Left lung (tissue), 10 donors: ENCODE results near the gene ESPN. TPM values are rescaled to one million over a fixed set of nuclear protein-coding genes. Genes with fewer than 3 reads are reported as not detected.
A peak's percentile ranks its signal among the peaks of the same experiment; 100 is the strongest.

Experiments
- ATAC-seq: fragments of 200-7000 bp; cut with Tn5 transposase; one replicate; pipeline ENCODE4 v1.9.1; 2020; ENCODE audit warnings: moderate library complexity
- DNase-seq, 4 donors: peaks; one replicate each; pipeline ENCODE4 v3.0.0-alpha.2; 2013 to 2020
- H3K27ac ChIP-seq, 2 donors: fragments of 200-600 bp; sonication (generic) in 1 of 2; one replicate each; pipeline versions ENCODE4 v1.5.0 to v1.8.0; 2020 to 2021
- H3K27me3 ChIP-seq, 2 donors: fragments of 200-600 bp; sonication (generic) in 1 of 2; one replicate each; pipeline versions ENCODE4 v1.5.0 to v1.8.0; 2020 to 2021
- H3K36me3 ChIP-seq, 2 donors: fragments of 200-600 bp; sonication (generic) in 1 of 2; one replicate each; pipeline versions ENCODE4 v1.5.0 to v1.8.0; 2020 to 2021
- H3K4me1 ChIP-seq, 2 donors: fragments of 200-600 bp; one replicate each; pipeline ENCODE4 v1.8.0; 2021
- H3K4me3 ChIP-seq, 2 donors: fragments of 200-600 bp; sonication (generic) in 1 of 2; one replicate each; pipeline versions ENCODE4 v1.5.0 to v1.8.0; 2020 to 2021; ENCODE audit warnings: mild to moderate bottlenecking in 1 of 2
- H3K9me3 ChIP-seq, 2 donors: fragments of 200-600 bp; sonication (generic) in 1 of 2; one replicate each; pipeline versions ENCODE4 v1.5.0 to v1.8.0; 2020 to 2021
- CTCF ChIP-seq, 2 donors: fragments of 200-600 bp; sonication (generic) in 1 of 2; IDR thresholded peaks; one replicate each; pipeline versions ENCODE4 v1.5.0 to v1.8.0; 2021; ENCODE audit warnings: antibody characterized with exemption in 2 of 2
- intact Hi-C, 2 donors: fragments of 100-400 bp; cut with DNase I; formaldehyde crosslinking; loops; one replicate each; pipeline versions ENCODE4 v1.11.2 to v1.14.2; 2022
- polyA plus RNA-seq, 6 donors: library from polyadenylated mRNA; unstranded; fragments of 120-200 nt; gene quantifications; one replicate each; pipeline ENCODE4 v1.2.1, GENCODE V29; 2013; ENCODE audit not compliant: insufficient read length in 6 of 6
- total RNA-seq, 2 donors: library from RNA; stranded (reverse); fragmentation: NEBNext Ultra II Directional; extraction: Animal tissue kit (Norgen Biotek cat#: 25700); gene quantifications; one replicate each; pipeline ENCODE4 v1.2.1, GENCODE V29; 2021
- donor health status: DM: no; HTN: yes; CAD: no.
- donor health status: DM: no; HTN: no; CAD: no.

ESPN gene
- total and polyA plus RNA-seq, 8 donors: 1.2 to 3.7 (median 2.2) TPM

GRCh38 chr1:6384962-6385361 is 39.6 kb upstream of the ESPN start:
- Histone ChIP-seq H3K4me1 (peaks cover 0 to 7% of the 10 kb centered on the region in 2 donors), H3K27ac (no peak overlapping the region), H3K4me3 (no peak overlapping the region), H3K9me3 (peaks cover 0 to 4% of the 10 kb centered on the region in 2 donors), H3K27me3 (no peaks in the 10 kb centered on the region), H3K36me3 (no peaks in the 10 kb centered on the region)
- DNase-seq (no peak), ATAC-seq (peak; percentile 25)
- intact Hi-C loops: no loop called here
- TF ChIP-seq CTCF (IDR thresholded peaks at IDR 0.05): no peak

- intact Hi-C loops: no loop called here
- H3K9me3 ChIP-seq: peaks cover 0 to 4% of the 10 kb centered on the region in 2 donors
- H3K27ac ChIP-seq: no peak overlapping the region
- no peak overlapping the region for H3K4me3 ChIP-seq
- no peak for TF ChIP-seq CTCF (IDR thresholded peaks at IDR 0.05)
- ATAC-seq (peak; percentile 86), DNase-seq (peak in 1 of 4 donors; percentile 72)
- no peaks in the 10 kb centered on the region for H3K36me3 ChIP-seq
- H3K27me3 ChIP-seq: no peaks in the 10 kb centered on the region
- H3K4me1 ChIP-seq: peaks cover 0 to 7% of the 10 kb centered on the region in 2 donors
Measured at GRCh38 chr1:6385488-6386191, 38.9 kb upstream of the ESPN start.

DNA sequence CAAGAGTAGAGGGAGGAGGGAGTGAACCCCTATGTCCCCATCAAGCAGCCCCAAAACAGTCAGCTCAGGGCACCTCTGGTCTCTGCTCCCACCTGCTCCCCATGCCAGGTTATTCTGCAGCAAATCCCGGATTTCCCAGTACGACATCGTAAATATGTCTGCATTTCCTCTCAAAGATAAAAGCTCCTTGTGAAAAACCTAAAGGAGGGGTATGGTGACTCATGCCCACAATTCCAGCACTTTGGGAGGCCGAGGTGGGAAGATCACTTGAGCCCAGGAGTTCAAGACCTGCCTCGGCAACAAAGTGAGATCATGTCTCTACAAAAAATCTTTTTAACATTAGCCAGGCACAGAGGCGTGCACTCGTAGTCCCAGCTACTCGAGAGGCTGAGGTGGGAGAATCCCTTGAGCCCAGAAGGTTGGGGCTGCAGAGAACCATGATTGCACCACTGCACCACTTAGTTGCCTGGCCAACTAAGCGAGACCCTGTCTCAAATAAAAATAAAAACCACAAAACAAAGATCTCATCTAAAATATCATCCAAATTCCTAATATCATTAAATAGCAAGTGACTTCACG is 38.1 kb upstream of the ESPN start:
- H3K9me3 ChIP-seq: peaks cover 0 to 4% of the 10 kb centered on the region in 2 donors
- DNase-seq (no peak), ATAC-seq (no peak)
- intact Hi-C loops: no loop called here
- peaks cover 0 to 7% of the 10 kb centered on the region in 2 donors for H3K4me1 ChIP-seq
- no peak overlapping the region for H3K4me3 ChIP-seq
- H3K36me3 ChIP-seq: no peaks in the 10 kb centered on the region
- H3K27me3 ChIP-seq: no peaks in the 10 kb centered on the region
- no peak for TF ChIP-seq CTCF (IDR thresholded peaks at IDR 0.05)
- H3K27ac ChIP-seq: no peak overlapping the region

DNA sequence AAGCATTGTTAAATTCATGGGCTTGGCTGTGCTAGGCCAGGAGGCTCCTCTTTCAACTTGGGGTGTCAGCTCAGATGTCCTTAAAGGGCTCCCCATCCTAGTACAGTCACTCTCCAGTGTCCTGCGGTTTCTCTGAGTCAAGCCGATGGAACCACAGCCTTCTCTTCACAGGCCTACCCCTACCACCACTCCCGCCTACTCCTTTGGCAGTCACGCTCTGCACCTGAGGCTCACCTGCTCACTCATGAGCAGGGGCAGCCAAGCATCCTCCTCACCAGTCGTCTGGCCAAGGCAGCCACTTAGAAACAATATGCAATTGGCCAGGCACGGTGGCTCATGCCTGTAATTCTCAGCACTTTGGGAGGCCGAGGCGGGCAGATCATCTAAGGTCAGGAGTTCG is 34.6 kb upstream of the ESPN start:
- no peak for DNase-seq
- no peak overlapping the region for H3K4me3 ChIP-seq
- peaks cover 11 to 26% of the 10 kb centered on the region in 2 donors for H3K4me1 ChIP-seq
- H3K9me3 ChIP-seq: no peaks in the 10 kb centered on the region
- no peak for TF ChIP-seq CTCF (IDR thresholded peaks at IDR 0.05)
- no peak overlapping the region for H3K27ac ChIP-seq
- H3K36me3 ChIP-seq: no peaks in the 10 kb centered on the region
- intact Hi-C loops: no loop called here
- peaks cover 0 to 12% of the 10 kb centered on the region in 2 donors for H3K27me3 ChIP-seq
- no peak for ATAC-seq

- no peaks in the 10 kb centered on the region for H3K36me3 ChIP-seq
- ATAC-seq: no peak
- H3K27ac ChIP-seq: peak overlapping the region in 1 of 2 donors; percentile 97
- peak overlapping the region; percentile 42 to 61 for H3K4me3 ChIP-seq
- DNase-seq: no peak
- TF ChIP-seq CTCF (IDR thresholded peaks at IDR 0.05): no peak
- H3K4me1 ChIP-seq: peaks cover 11 to 19% of the 10 kb centered on the region in 2 donors
- intact Hi-C loops: no loop called here
- H3K27me3 ChIP-seq: peaks cover 0 to 12% of the 10 kb centered on the region in 2 donors
- no peaks in the 10 kb centered on the region for H3K9me3 ChIP-seq
Measured at GRCh38 chr1:6391951-6392808, 32.4 kb upstream of the ESPN start.
